Measurements from ENCODE around the gene CENPF.

Gene CENPF

GRCh38 chr1:214567481-214567980, 35.5 kb upstream of the CENPF start:
- TF ChIP-seq CTCF (IDR thresholded peaks at IDR 0.05; ENCODE audit: insufficient read depth, low read length, missing control alignments): no peak
- H3K4me3 ChIP-seq (ENCODE audit: low read depth, low read length): no peak overlapping the region
- ChIA-PET POLR2A (interaction anchor here (1.3 kb wide), 1 partner anchor 16 kb away, joined by 5 read pairs; the partner anchor contains the start of gene PTPN14), CTCF (interaction anchor here (0.6 to 3.4 kb wide), 10 partner anchors 10 to 306 kb away, joined by 3 to 12 read pairs (median 3); no protein-coding TSS in a partner anchor)
- DNase-seq (ENCODE audit: low read depth, low spot score): no peak

- no peak overlapping the region for H3K4me3 ChIP-seq (ENCODE audit: low read depth, low read length)
- ChIA-PET CTCF (interaction anchor here (0.8 to 2.5 kb wide), 6 partner anchors 11 to 237 kb away, joined by 3 to 12 read pairs (median 6); no protein-coding TSS in a partner anchor), POLR2A (no interaction called here)
- TF ChIP-seq CTCF (IDR thresholded peaks at IDR 0.05; ENCODE audit: insufficient read depth, low read length, missing control alignments): no peak
- DNase-seq (ENCODE audit: low read depth, low spot score): no peak
Observed at GRCh38 chr1:214568328-214568727, 34.7 kb upstream of the CENPF start.

GRCh38 chr1:214569357-214570004, 33.5 kb upstream of the CENPF start:
- ChIA-PET CTCF (interaction anchor here (0.7 to 2.5 kb wide), 4 partner anchors 11 to 1862 kb away, joined by 3 to 8 read pairs (median 4); no protein-coding TSS in a partner anchor), POLR2A (no interaction called here)
- no peak for DNase-seq (ENCODE audit: low read depth, low spot score)
- no peak for TF ChIP-seq CTCF (IDR thresholded peaks at IDR 0.05; ENCODE audit: insufficient read depth, low read length, missing control alignments)
- H3K4me3 ChIP-seq (ENCODE audit: low read depth, low read length): no peak overlapping the region

- DNase-seq (ENCODE audit: low read depth, low spot score): no peak
- TF ChIP-seq CTCF (IDR thresholded peaks at IDR 0.05; ENCODE audit: insufficient read depth, low read length, missing control alignments): no peak
- no peak overlapping the region for H3K4me3 ChIP-seq (ENCODE audit: low read depth, low read length)
- POLR2A ChIA-PET: no interaction called here
- CTCF ChIA-PET: interaction anchor here (0.9 to 2.5 kb wide), 3 partner anchors 10 to 238 kb away, joined by 3 to 8 read pairs (median 4); no protein-coding TSS in a partner anchor
Observed at GRCh38 chr1:214570442-214570841, 32.6 kb upstream of the CENPF start.

- no peak for DNase-seq (ENCODE audit: low read depth, low spot score)
- POLR2A ChIA-PET: no interaction called here
- CTCF ChIA-PET: interaction anchor here (0.9 to 4.3 kb wide), 5 partner anchors 11 to 238 kb away, joined by 3 to 25 read pairs (median 5); no protein-coding TSS in a partner anchor
- no peak overlapping the region for H3K4me3 ChIP-seq (ENCODE audit: low read depth, low read length)
- no peak for TF ChIP-seq CTCF (IDR thresholded peaks at IDR 0.05; ENCODE audit: insufficient read depth, low read length, missing control alignments)
Observed at GRCh38 chr1:214571281-214571680, 31.7 kb upstream of the CENPF start.
